ENCODE data around the gene GNB1L.

- TF ChIP-seq POLR2A (IDR thresholded peaks at IDR 0.05; ENCODE audit: low read depth) (no peak), CTCF (IDR thresholded peaks at IDR 0.05) (no peak), POLR2AphosphoS5 (IDR thresholded peaks at IDR 0.05) (no peak), EP300 (IDR thresholded peaks at IDR 0.05) (no peak)
Observed at GRCh38 chr22:19874307-19875060, 19.8 kb upstream of the GNB1L start.

All from esophagus muscularis mucosa (tissue), 4 donors.